ENCODE results near the gene MYH9. TPM values are rescaled to one million over a fixed set of nuclear protein-coding genes. Genes with fewer than 3 reads are reported as not detected.
"Not testable (repeated sequence)": the region's sequence is repeated elsewhere in the genome, so short reads cannot be mapped to it uniquely, and the experiment has no call there.

Gene MYH9
- total RNA-seq, 2 experiments from 2014 or later, result 901 to 925 TPM

DNA sequence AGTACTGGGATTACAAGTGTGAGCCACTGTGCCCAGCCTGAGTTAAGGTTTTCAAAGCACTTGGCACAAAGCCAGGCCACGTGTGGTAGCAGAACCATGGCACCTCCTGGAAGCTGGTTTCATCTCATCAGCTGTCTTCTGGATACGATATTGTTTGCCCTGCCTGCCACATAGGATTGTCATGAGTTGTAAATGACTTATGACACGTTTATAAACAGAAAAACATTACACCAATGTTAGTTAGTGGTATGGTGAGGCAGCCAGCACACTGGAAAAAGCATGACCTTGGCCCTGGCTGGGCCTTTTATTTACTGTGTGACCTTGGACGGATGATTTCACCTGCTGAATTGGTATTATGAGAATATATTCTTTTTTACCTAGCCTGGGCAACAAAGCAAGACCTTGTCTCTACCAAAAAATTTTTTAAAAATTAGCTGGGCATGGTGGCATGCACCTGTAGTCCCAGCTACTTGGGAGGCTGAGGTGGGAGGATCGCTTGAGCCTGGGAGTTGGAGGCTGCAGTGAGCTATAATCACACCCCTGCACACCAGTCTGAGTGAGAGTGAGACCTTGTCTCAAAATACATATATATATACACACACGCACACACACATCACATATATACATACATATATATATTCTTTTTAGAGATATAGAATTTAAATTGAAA is 24.0 kb upstream of the MYH9 start:
- peak in 8 of 14 experiments; percentile 17 to 68 (median 38) for DNase-seq
- CTCF ChIA-PET, result interaction anchor here (0.9 kb wide), 1 partner anchor 40 kb away, joined by 3 read pairs; no protein-coding TSS in a partner anchor
- no peak overlapping the region for H3K27ac ChIP-seq (ENCODE audit: low read depth in 1 of 2, low read length in 2 of 2)
- intact Hi-C loops (cut with DNase I, micrococcal nuclease), result no loop called here
- no peak overlapping the region for H3K4me3 ChIP-seq (ENCODE audit: low read length)
- TF ChIP-seq, protein P1, sequence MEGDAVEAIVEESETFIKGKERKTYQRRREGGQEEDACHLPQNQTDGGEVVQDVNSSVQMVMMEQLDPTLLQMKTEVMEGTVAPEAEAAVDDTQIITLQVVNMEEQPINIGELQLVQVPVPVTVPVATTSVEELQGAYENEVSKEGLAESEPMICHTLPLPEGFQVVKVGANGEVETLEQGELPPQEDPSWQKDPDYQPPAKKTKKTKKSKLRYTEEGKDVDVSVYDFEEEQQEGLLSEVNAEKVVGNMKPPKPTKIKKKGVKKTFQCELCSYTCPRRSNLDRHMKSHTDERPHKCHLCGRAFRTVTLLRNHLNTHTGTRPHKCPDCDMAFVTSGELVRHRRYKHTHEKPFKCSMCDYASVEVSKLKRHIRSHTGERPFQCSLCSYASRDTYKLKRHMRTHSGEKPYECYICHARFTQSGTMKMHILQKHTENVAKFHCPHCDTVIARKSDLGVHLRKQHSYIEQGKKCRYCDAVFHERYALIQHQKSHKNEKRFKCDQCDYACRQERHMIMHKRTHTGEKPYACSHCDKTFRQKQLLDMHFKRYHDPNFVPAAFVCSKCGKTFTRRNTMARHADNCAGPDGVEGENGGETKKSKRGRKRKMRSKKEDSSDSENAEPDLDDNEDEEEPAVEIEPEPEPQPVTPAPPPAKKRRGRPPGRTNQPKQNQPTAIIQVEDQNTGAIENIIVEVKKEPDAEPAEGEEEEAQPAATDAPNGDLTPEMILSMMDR (IDR thresholded peaks at IDR 0.05), result no peak
- H3K27me3 ChIP-seq (ENCODE audit: control insufficient read depth in 1 of 2, insufficient read depth in 2 of 2, low read length in 2 of 2), result no peaks in the 10 kb centered on the region
- peaks cover 0 to 5% of the 10 kb centered on the region in 2 experiments for H3K9me3 ChIP-seq (ENCODE audit: control insufficient read depth in 1 of 2, insufficient read depth in 1 of 2, low read length in 2 of 2)
- no peaks in the 10 kb centered on the region for H3K27me3 Mint-ChIP-seq
- no peaks in the 10 kb centered on the region for H3K36me3 Mint-ChIP-seq (ENCODE audit: low read depth)
- peaks cover 51% of the 10 kb centered on the region for H3K4me1 Mint-ChIP-seq (ENCODE audit: low read depth)
- H3K9me3 Mint-ChIP-seq, result no peaks in the 10 kb centered on the region
- POLR2A ChIA-PET, result interaction anchor here (1.7 to 1.9 kb wide), 2 partner anchors 24 to 27 kb away, joined by 5 to 7 read pairs; partner anchors contain the start of gene MYH9
- H3K4me1 ChIP-seq (ENCODE audit: insufficient read depth, low read length), result peaks cover 55% of the 10 kb centered on the region
- H3K36me3 ChIP-seq (ENCODE audit: insufficient read depth, low read length), result no peaks in the 10 kb centered on the region
- no peak for ATAC-seq (ENCODE audit: poor library complexity)
- peak overlapping the region; percentile 44 for H3K27ac Mint-ChIP-seq
- no peak overlapping the region for H3K4me3 Mint-ChIP-seq

DNA sequence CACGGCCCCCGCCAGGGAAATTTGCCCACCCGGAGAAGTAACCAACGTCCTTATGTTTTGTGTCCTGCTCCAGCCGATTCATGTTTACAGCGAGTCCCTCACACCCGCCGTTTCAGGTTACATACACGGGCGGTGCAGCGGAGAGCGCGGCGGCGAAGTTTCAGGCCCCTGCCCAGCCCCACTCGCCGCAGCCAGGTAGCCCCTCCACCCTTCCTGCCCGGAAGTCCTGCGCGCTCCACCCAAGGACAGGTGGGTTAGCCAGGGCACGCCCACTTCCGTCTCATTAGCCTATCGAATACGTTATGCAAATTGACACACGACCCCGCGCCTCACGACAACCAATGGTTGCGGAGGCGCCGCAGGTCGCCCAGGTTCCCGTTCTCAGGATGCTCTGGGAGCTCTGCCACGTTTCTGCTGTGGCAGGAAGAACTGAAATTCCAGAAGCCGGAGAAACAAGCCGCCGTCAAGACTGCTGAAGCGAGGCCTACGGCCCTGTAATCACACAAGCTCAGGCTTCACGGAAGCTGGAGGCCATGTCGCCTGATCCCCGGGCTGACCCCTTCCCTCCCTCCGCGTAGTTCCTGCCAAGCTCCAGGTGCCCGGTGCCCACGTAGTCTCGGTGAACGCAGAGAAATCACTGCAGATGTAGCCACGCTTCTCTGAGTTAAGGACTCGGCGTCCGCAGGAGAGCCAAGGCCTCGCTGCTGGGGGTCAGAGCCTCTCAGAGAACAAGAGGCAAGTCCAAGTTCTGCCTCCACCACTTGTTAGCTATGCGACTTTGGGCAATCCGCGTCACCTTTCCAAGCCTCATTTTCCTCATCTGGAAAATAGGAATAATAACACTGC is 22.4 kb upstream of the MYH9 start:
- intact Hi-C loops (cut with DNase I, micrococcal nuclease), result loop anchor here in 1 of 2 experiments (5.0 kb wide), 1 partner anchor 42 kb away; no protein-coding TSS in a partner anchor
- Histone ChIP-seq H3K27me3 (ENCODE audit: control insufficient read depth in 1 of 2, insufficient read depth in 2 of 2, low read length in 2 of 2) (no peaks in the 10 kb centered on the region), H3K4me3 (ENCODE audit: low read length) (peak overlapping the region; percentile 34), H3K27ac (ENCODE audit: low read depth in 1 of 2, low read length in 2 of 2) (peak overlapping the region; percentile 44 to 63), H3K9me3 (ENCODE audit: control insufficient read depth in 1 of 2, insufficient read depth in 1 of 2, low read length in 2 of 2) (peaks cover 0 to 5% of the 10 kb centered on the region in 2 experiments), H3K4me1 (ENCODE audit: insufficient read depth, low read length) (peaks cover 66% of the 10 kb centered on the region), H3K36me3 (ENCODE audit: insufficient read depth, low read length) (no peaks in the 10 kb centered on the region)
- peaks cover 63% of the 10 kb centered on the region for H3K4me1 Mint-ChIP-seq (ENCODE audit: low read depth)
- H3K9me3 Mint-ChIP-seq, result no peaks in the 10 kb centered on the region
- peak; percentile 81 for ATAC-seq (ENCODE audit: poor library complexity)
- peak overlapping the region; percentile 40 for H3K4me3 Mint-ChIP-seq
- ChIA-PET CTCF (interaction anchor here (0.8 to 1.3 kb wide), 2 partner anchors 45 to 60 kb away, joined by 3 read pairs; no protein-coding TSS in a partner anchor), POLR2A (interaction anchor here (0.6 to 1.9 kb wide), 9 partner anchors 22 to 78 kb away, joined by 3 to 10 read pairs (median 7); partner anchors contain the start of gene MYH9)
- H3K27me3 Mint-ChIP-seq, result no peaks in the 10 kb centered on the region
- peak; percentile 32 to 89 (median 66) for DNase-seq
- H3K36me3 Mint-ChIP-seq (ENCODE audit: low read depth), result no peaks in the 10 kb centered on the region
- peak overlapping the region; percentile 74 for H3K27ac Mint-ChIP-seq
- TF ChIP-seq, protein P1 (IDR thresholded peaks at IDR 0.05), result no peak

DNA sequence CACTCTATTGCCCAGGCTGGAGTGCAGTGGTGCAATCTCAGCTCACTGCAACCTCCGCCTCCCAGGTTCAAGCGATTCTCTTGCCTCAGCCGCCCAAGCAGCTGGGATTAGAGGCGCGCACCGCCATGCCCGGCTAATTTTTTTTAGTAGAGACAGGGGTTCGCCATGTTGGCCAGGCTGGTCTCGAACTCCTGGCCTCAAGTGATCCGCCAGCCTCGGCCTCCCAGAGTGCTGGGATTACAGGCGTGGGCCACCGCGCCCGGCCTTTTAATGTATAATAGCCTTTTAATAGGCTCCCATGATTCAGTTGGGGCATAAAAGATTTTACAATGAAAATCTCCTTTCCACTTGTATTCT is 21.8 kb upstream of the MYH9 start:
- Histone ChIP-seq H3K27ac (ENCODE audit: low read depth in 1 of 2, low read length in 2 of 2) (peak overlapping the region; percentile 44 to 63), H3K4me1 (ENCODE audit: insufficient read depth, low read length) (peaks cover 71% of the 10 kb centered on the region), H3K4me3 (ENCODE audit: low read length) (peak overlapping the region; percentile 34)
- H3K36me3 ChIP-seq (ENCODE audit: insufficient read depth, low read length); H3K36me3 Mint-ChIP-seq (ENCODE audit: low read depth); DNase-seq; ATAC-seq (ENCODE audit: poor library complexity); H3K9me3 ChIP-seq (ENCODE audit: control insufficient read depth in 1 of 2, insufficient read depth in 1 of 2, low read length in 2 of 2); H3K27me3 ChIP-seq (ENCODE audit: control insufficient read depth in 1 of 2, insufficient read depth in 2 of 2, low read length in 2 of 2); H3K27me3 Mint-ChIP-seq; H3K9me3 Mint-ChIP-seq: not testable (repeated sequence)
- intact Hi-C loops (cut with DNase I, micrococcal nuclease), result loop anchor here in 1 of 2 experiments (5.0 kb wide), 1 partner anchor 43 kb away; no protein-coding TSS in a partner anchor
- ChIA-PET POLR2A (interaction anchor here (0.6 to 1.7 kb wide), 4 partner anchors 26 to 77 kb away, joined by 3 to 9 read pairs (median 8); no protein-coding TSS in a partner anchor), CTCF (interaction anchor here (1.0 to 1.3 kb wide), 2 partner anchors 21 to 46 kb away, joined by 3 to 4 read pairs; partner anchors contain the start of gene MYH9)
- Mint-ChIP-seq H3K27ac (peak overlapping the region; percentile 74), H3K4me1 (ENCODE audit: low read depth) (peaks cover 69% of the 10 kb centered on the region), H3K4me3 (peak overlapping the region; percentile 40)
